HEK293 (cell line): Measurements from ENCODE around the gene TNFRSF1A.

Experiments
- CTCF ChIP-seq: fragments of 450-650 bp; formaldehyde crosslinking; IDR thresholded peaks from 2 replicates; pipeline ENCODE4 v1.5.1; 2016; ENCODE audit warnings: missing biosample characterization, missing genetic modification characterization
- PRDM2 ChIP-seq: fragments of 450-650 bp; formaldehyde crosslinking; IDR thresholded peaks from 2 replicates; pipeline ENCODE4 v1.5.1; 2016; ENCODE audit warnings: missing biosample characterization, missing genetic modification characterization, borderline replicate concordance
- ZNF24 ChIP-seq: fragments of 450-650 bp; formaldehyde crosslinking; IDR thresholded peaks from 2 replicates; pipeline ENCODE4 v1.5.1; 2016; ENCODE audit warnings: missing biosample characterization, missing genetic modification characterization
- ZNF302 ChIP-seq: fragments of 450-650 bp; formaldehyde crosslinking; IDR thresholded peaks from 2 replicates; pipeline ENCODE4 v1.5.1; 2016; ENCODE audit warnings: missing biosample characterization, missing genetic modification characterization, low read depth
- ZNF529 ChIP-seq: fragments of 450-650 bp; formaldehyde crosslinking; IDR thresholded peaks from 2 replicates; pipeline ENCODE4 v1.5.1; 2017; ENCODE audit warnings: missing genetic modification characterization, missing biosample characterization; ENCODE audit not compliant: insufficient replicate concordance

GRCh38 chr12:6373022-6373787, 31.3 kb upstream of the TNFRSF1A start:
- TF ChIP-seq ZNF529 (tag by site-specific recombination) (no peak), ZNF302 (no peak), ZNF24 (tag by site-specific recombination) (no peak), PRDM2 (tag by site-specific recombination) (no peak), CTCF (tag by site-specific recombination) (no peak)
